Skin epidermis (tissue), 12 donors: ENCODE measurements around the gene SLA2.
"Not testable (repeated sequence)": the region's sequence is repeated elsewhere in the genome, so short reads cannot be mapped to it uniquely, and the experiment has no call there.

Experiments
- H3K27ac ChIP-seq, 21 experiments: fragments of 200-600 bp; sonication (generic) in 11 of 21; one replicate each; pipeline ENCODE4 v1.5.0; 2020; ENCODE audit warnings: mild to moderate bottlenecking in 3 of 21, inconsistent platforms in 2 of 21, moderate library complexity in 2 of 21
- H3K4me3 ChIP-seq, 7 experiments: fragments of 200-600 bp; sonication (generic) in 2 of 7; one replicate each; pipeline ENCODE4 v1.5.0; 2020; ENCODE audit warnings: inconsistent platforms in 2 of 7, mild to moderate bottlenecking in 2 of 7, moderate library complexity in 1 of 7

Gene SLA2

DNA sequence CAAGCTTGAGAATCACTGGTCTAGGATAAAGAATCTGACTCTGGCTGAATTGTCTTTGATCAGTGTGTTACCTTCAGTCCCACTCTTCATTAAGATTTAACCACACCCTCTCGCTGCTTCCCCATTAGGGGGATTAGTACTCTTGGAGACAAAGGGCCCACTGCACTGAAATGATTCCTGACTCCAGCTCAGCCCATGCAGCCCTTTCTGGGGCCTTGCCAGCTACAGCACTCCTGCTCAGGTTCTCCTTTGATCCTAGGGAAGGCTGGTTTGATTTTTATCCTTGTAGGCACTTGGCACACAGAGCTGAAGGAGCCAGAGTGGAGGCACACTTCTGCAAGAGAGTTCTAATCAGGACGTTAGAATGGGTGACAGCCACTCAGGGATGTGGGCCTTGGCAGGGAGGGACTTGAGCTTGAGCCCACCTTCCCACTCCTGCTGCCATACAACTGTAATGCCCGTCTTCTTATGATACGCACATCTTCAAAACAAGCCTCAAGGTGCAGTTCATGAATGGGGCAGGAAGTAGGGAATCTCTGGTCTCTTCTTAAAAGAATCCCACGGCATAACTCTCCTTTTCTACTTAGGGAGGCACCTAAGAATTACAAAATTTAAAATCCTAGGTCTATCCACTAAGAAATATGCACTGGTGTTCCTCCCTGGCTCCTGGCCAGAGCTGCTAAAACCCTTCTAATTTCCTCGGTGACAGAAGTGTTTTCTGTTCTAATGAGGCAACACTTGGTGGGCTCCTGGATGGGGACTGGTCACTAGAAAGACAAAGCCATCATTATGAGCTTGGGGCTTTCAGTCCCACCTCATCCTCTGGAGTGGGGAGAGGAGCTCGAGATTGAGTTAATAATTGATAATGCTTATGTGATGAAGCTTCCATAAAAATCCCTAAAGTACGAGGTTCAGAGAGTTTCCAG lies 1.5 kb upstream of the SLA2 start:
- H3K4me3 ChIP-seq: no peak overlapping the region
- H3K27ac ChIP-seq: no peak overlapping the region

DNA sequence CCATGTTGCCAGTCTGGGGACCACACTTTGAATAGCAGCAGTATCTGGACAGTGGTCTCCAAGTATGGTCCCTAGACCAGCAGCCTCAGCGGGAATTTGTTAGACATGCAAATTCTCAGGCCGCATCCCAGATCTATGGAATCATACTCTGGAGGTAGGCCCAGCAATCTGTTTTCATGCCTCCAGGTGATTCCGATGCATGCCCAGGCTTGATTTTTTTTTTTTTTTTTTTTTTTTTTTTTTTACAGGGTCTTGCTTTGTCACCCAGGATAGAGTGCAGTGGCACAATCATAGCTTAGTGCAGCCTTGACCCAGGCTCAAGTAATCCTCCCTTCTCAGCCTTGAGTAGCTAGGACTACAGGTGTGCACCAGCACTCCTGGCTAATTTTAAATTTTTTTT lies 682 bp upstream of the SLA2 start:
- peak overlapping the region in 7 of 21 experiments; percentile 42 to 90 (median 85) for H3K27ac ChIP-seq
- no peak overlapping the region for H3K4me3 ChIP-seq

DNA sequence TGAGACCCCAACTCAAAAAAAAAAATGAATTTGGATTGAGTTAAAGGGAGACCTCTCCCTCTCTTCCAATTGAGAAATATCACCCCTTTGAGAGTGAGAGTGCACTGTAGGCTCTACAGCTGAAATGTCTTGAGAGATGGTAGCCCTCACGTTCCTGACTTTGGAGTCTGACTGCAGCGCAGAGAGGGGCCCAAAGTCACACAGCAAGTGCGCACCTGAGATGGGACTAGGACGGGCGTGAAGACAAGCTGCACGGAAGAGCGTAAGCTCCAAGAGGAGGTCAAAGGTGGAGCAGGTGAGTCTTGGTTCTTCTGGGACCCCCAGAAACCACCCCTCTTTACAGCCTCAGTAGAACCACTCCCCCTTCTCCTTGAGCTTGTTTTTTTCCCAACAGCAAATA lies 643 bp downstream of the SLA2 start:
- Histone ChIP-seq H3K4me3 (peak overlapping the region in 6 of 7 experiments; percentile 11 to 35 (median 21)), H3K27ac (peak overlapping the region in 12 of 21 experiments; percentile 15 to 90 (median 68))

GRCh38 chr20:36644706-36645095 lies 1.3 kb downstream of the SLA2 start:
- peak overlapping the region in 5 of 7 experiments; percentile 15 to 35 (median 25) for H3K4me3 ChIP-seq
- peak overlapping the region in 9 of 21 experiments; percentile 15 to 90 (median 75) for H3K27ac ChIP-seq

DNA sequence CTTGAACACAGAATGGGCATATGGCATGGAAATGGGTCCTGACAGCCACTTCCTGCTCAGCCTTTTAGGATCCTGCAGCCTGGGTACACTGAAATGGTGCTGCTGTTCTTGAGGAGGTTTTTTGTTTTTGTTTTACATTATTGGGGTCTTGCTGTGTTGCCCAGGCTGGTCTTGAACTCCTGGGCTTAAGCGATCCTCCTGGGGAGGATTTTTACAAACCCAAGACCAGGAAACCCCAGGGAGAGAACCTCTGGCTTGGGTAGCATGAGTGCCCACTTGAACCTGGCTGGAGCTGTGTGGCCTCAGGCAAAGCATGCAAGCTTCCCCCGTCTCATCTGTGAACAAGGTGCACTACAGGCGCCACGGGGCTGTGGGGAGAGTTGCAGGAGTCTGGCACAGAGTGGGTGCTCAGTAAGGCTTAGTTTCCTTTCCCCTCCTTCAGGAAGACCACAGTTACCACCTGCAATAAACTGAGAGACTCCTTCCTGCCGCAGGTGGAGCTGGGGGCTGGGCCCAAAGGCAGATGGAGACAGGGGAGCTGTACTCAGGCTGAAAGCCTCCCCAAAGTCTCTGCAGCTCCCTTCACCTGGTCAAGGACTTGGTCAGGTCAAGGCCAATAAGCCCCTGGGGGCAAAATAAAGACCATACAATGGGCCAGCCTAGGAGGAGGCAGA lies 1.8 kb downstream of the SLA2 start:
- Histone ChIP-seq H3K4me3 (peak overlapping the region in 5 of 7 experiments; percentile 11 to 35 (median 17)), H3K27ac (peak overlapping the region in 7 of 21 experiments; percentile 35 to 90 (median 85))

GRCh38 chr20:36642136-36642535 lies 3.9 kb downstream of the SLA2 start:
- Histone ChIP-seq H3K27ac (no peak overlapping the region), H3K4me3 (no peak overlapping the region)

- no peak overlapping the region for H3K27ac ChIP-seq
These were observed 4.5 kb downstream of the SLA2 start for GRCh38 chr20:36641506-36641843.

GRCh38 chr20:36638876-36639400 lies 7.1 kb downstream of the SLA2 start:
- H3K4me3 ChIP-seq, H3K27ac ChIP-seq: not testable (repeated sequence)

More at GRCh38 chr20:36641506-36641843, 4.5 kb downstream of the SLA2 start:
- no peak overlapping the region for H3K4me3 ChIP-seq

GRCh38 chr20:36634342-36634741 lies 11.7 kb downstream of the SLA2 start:
- Histone ChIP-seq H3K4me3 (no peak overlapping the region), H3K27ac (no peak overlapping the region)

GRCh38 chr20:36633285-36633772 lies 12.7 kb downstream of the SLA2 start:
- no peak overlapping the region for H3K4me3 ChIP-seq
- no peak overlapping the region for H3K27ac ChIP-seq

- Histone ChIP-seq H3K27ac (no peak overlapping the region), H3K4me3 (no peak overlapping the region)
These were observed 13.3 kb downstream of the SLA2 start for GRCh38 chr20:36632487-36633284.

DNA sequence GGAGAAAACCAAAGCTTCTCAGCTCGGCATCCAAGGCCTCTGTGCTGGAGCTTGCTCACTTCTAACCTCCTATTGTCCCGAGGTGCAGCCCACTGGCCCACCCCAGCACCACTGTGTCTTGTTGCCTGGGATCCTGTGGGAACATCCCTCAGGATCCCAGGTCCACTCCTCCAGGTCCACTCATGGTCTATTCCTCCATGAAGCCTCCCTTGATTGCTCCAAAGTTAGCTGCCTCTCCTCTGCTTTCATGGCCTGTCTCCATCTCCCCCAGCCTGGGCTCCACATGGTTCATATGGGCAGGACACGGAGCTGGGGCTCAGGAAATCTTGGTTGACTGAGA lies 13.9 kb downstream of the SLA2 start:
- H3K4me3 ChIP-seq: no peak overlapping the region
- no peak overlapping the region for H3K27ac ChIP-seq

DNA sequence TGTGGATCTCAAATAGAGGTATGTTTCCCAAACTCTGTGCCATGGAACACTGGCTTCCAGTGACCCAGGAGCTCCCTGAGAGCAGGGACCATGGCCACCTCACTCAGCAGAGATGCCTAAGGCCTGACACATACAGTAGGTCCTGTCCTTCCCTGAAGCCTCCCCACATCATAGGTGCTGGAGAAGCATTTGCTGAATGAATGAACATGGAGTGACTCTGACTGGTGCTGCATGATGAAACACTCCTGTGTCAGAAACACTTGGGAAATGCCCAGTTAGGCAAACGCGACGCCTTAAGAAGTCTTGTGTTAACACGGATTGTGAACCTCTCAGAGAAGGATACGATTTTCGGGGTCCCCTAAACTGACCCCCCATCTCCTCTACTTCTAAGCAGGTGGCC lies 14.3 kb downstream of the SLA2 start:
- H3K4me3 ChIP-seq: no peak overlapping the region
- peak overlapping the region in 1 of 21 experiments; percentile 81 for H3K27ac ChIP-seq

GRCh38 chr20:36629719-36630681 lies 16.0 kb downstream of the SLA2 start:
- Histone ChIP-seq H3K27ac (peak overlapping the region in 11 of 21 experiments; percentile 18 to 81 (median 58)), H3K4me3 (no peak overlapping the region)

DNA sequence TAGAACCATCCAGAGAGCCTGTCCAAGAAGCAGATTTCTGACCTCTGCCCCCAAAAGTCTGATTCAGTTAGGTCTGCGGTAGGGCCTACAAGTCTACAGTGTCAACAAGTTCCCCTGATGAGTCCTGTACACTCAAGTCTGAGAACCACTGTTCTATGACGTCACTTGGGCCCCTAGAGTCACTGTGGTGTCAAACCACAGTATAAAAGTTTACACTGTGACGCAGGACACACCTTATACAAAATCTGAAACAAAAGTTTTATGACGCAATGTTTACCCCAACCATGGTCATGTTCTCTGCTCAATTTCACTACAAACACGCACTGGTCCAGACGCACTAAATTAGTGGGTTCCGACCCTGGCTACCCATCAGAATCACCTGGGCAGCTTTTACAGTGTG lies 17.9 kb downstream of the SLA2 start:
- H3K27ac ChIP-seq: peak overlapping the region in 1 of 21 experiments; percentile 14
- H3K4me3 ChIP-seq: no peak overlapping the region

DNA sequence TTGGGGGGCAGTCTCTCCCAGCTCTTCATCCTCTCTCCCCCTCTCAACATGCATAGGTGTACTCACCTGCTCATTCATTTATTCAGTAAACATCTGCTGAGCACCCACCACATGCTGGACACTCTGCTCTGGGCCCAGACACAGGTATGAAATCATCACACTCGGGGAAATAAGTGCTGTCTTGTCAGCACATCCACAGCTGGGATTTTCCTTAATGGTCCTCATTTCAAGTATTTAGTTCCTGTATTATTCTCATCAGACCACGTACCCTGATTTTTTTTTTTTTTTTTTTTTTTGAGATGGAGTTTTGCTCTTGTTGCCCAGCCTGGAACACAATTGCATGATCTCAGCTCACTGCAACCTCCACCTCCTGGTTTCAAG lies 21.1 kb downstream of the SLA2 start:
- Histone ChIP-seq H3K4me3 (no peak overlapping the region), H3K27ac (no peak overlapping the region)

DNA sequence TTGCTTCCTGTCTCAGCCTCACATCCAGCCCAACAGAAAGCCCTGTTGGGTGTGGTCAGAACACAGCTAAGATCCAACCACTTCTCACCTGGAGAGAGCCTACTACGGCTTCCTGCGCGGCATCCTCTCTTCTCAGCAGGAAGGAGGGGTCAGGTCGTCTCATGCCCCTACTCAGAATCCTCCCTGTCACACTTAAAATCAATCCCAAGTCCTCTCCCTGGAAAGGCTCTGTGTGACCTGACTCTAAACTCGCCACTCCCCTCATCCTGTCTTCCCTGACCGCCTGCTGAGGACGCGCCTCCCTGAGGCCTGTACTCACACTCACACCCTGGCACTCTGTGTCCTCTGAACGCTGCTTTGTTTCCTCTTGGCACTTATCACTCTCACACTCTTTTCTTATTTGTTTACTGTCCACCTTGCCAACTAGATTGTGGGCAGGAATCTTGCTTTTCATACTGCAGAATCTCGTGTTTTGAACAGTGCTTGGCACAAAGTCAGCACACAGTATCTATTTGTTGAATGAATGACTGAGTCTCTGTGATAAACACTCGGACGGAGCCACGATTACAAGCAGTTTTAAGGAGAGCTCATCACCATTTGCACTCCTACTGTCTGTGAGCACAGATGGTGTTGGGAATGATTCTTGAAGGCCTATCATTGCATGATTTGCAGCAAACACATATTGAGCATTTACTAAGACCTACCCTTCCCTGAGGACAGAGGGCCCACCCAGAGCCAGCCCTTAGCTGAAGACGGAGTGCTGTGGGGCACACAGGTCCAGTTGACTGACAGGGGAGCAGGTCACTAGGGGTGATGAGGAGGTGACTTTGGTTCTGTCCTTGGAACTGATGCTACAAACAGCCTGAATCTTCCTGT lies 21.7 kb downstream of the SLA2 start:
- Histone ChIP-seq H3K4me3 (no peak overlapping the region), H3K27ac (peak overlapping the region in 1 of 21 experiments; percentile 3)

GRCh38 chr20:36623444-36623843 lies 22.6 kb downstream of the SLA2 start:
- Histone ChIP-seq H3K4me3 (no peak overlapping the region), H3K27ac (no peak overlapping the region)
